SK-N-SH (cell line): Measurements from ENCODE around the gene IGSF9. TPM values are rescaled to one million over a fixed set of nuclear protein-coding genes. Genes with fewer than 3 reads are reported as not detected.

Experiments used
- CTCF ChIA-PET: fragments of 300-600, 350-600 bp; formaldehyde crosslinking; extraction: SDS; loops from one replicate; lab custom pipeline; 2021; lab: Yijun Ruan, JAX
- POLR2A ChIA-PET: fragments of 350-600 bp; sonication (Branson Sonifier 250); formaldehyde crosslinking; extraction: SDS; loops from one replicate; lab custom pipeline; 2020; ENCODE audit warnings: antibody characterized with exemption, inconsistent platforms; lab: Yijun Ruan, JAX
- DNase-seq: peaks from one replicate; pipeline ENCODE4 v3.0.0; 2012
- H2AFZ ChIP-seq: fragments of 200-600 bp; sonication (generic); 2 replicates; pipeline ENCODE4 v1.8.1; 2016; ENCODE audit warnings: antibody characterized with exemption, mild to moderate bottlenecking, low read depth
- H3F3A ChIP-seq: fragments of 200-600 bp; sonication (generic); replicated peaks from 2 replicates; pipeline ENCODE3; 2016; ENCODE audit warnings: antibody characterized with exemption, mild to moderate bottlenecking; ENCODE audit not compliant: insufficient read depth
- H3K27ac ChIP-seq, 2 experiments: fragments of 200-500 bp in 1 of 2; fragments of 200-600 bp in 1 of 2; sonication (Bioruptor generic) in 1 of 2; sonication (generic), shearing (Covaris generic) in 1 of 2; 2 replicates each; pipeline versions ENCODE4 v1.5.1 to v1.6.1; 2014 to 2016; ENCODE audit warnings: low read depth in 2 of 2, inconsistent platforms in 1 of 2, low read length in 1 of 2, mild to moderate bottlenecking in 1 of 2, mixed read lengths in 1 of 2
- H3K27me3 ChIP-seq: fragments of 200-600 bp; sonication (generic), shearing (Covaris generic); 2 replicates; pipeline ENCODE4 v1.6.1; 2016; ENCODE audit warnings: mixed run types; ENCODE audit not compliant: insufficient read depth
- H3K36me3 ChIP-seq, 2 experiments: fragments of 200-500 bp in 1 of 2; fragments of 200-600 bp in 1 of 2; sonication (Bioruptor generic) in 1 of 2; sonication (generic) in 1 of 2; replicated peaks in 1 of 2; 2 replicates each; pipeline versions ENCODE3 to v1.5.1; 2014 to 2016; ENCODE audit warnings: low read length in 1 of 2, mild to moderate bottlenecking in 1 of 2; ENCODE audit not compliant: insufficient read depth in 2 of 2, control insufficient read depth in 1 of 2
- H3K4me1 ChIP-seq, 2 experiments: fragments of 200-500 bp in 1 of 2; fragments of 200-600 bp in 1 of 2; sonication (Bioruptor generic) in 1 of 2; sonication (generic), shearing (Covaris generic) in 1 of 2; 2 replicates each; pipeline versions ENCODE4 v1.5.1 to v1.6.1; 2014 to 2016; ENCODE audit warnings: low read depth in 1 of 2, low read length in 1 of 2, mixed run types in 1 of 2; ENCODE audit not compliant: insufficient read depth in 2 of 2, control insufficient read depth in 1 of 2
- H3K4me2 ChIP-seq: fragments of 200-600 bp; sonication (generic), shearing (Covaris generic); 2 replicates; pipeline ENCODE4 v1.6.1; 2017; ENCODE audit warnings: mixed run types
- H3K4me3 ChIP-seq, 2 experiments: fragments of 200-500 bp in 1 of 2; fragments of 200-600 bp in 1 of 2; sonication (Bioruptor generic) in 1 of 2; sonication (generic), shearing (Covaris generic) in 1 of 2; 2 replicates each; pipeline versions ENCODE4 v1.5.1 to v1.8.1; 2014 to 2016; ENCODE audit warnings: low read depth in 2 of 2, inconsistent platforms in 1 of 2, low read length in 1 of 2, mild to moderate bottlenecking in 1 of 2, mixed read lengths in 1 of 2, moderate library complexity in 1 of 2
- H3K79me2 ChIP-seq: fragments of 200-600 bp; sonication (generic); 2 replicates; pipeline ENCODE4 v1.8.1; 2017; ENCODE audit warnings: mild to moderate bottlenecking; ENCODE audit not compliant: insufficient read depth
- H3K9ac ChIP-seq: fragments of 200-600 bp; sonication (generic); 2 replicates; pipeline ENCODE4 v1.6.1; 2017; ENCODE audit warnings: mixed run types
- H3K9me2 ChIP-seq: fragments of 200-600 bp; sonication (generic); 2 replicates; pipeline ENCODE4 v1.6.1; 2017; ENCODE audit warnings: mixed run types
- H3K9me3 ChIP-seq: fragments of 200-600 bp; sonication (generic); 2 replicates; pipeline ENCODE4 v1.6.1; 2017; ENCODE audit warnings: mixed run types, mild to moderate bottlenecking, moderate library complexity
- H4K20me1 ChIP-seq: fragments of 200-600 bp; sonication (generic); 2 replicates; pipeline ENCODE4 v1.6.1; 2017; ENCODE audit warnings: mild to moderate bottlenecking, mixed run types; ENCODE audit not compliant: insufficient read depth
- ELF1 ChIP-seq: IDR thresholded peaks from 2 replicates; pipeline ENCODE4 v1.4.0; 2012
- FOXM1 ChIP-seq: IDR thresholded peaks from 2 replicates; pipeline ENCODE4 v1.4.0; 2012; ENCODE audit warnings: low read depth, mild to moderate bottlenecking
- GATA2 ChIP-seq: sonication (generic); formaldehyde crosslinking; IDR thresholded peaks from 2 replicates; pipeline ENCODE4 v1.5.0; 2020; ENCODE audit warnings: mild to moderate bottlenecking, missing genetic modification reagents
- JUND ChIP-seq: IDR thresholded peaks from 2 replicates; pipeline ENCODE4 v1.4.0; 2012
- MEF2A ChIP-seq: IDR thresholded peaks from 2 replicates; pipeline ENCODE4 v1.4.0; 2012; ENCODE audit warnings: low read depth, borderline replicate concordance
- NFIC ChIP-seq: IDR thresholded peaks from 2 replicates; pipeline ENCODE4 v1.4.0; 2012; ENCODE audit warnings: borderline replicate concordance
- NRF1 ChIP-seq: IDR thresholded peaks from 2 replicates; pipeline ENCODE4 v1.6.1; 2012; ENCODE audit warnings: low read depth, mild to moderate bottlenecking, low read length
- PBX3 ChIP-seq: IDR thresholded peaks from 2 replicates; pipeline ENCODE4; 2012
- POLR2AphosphoS5 ChIP-seq: IDR thresholded peaks from 2 replicates; pipeline ENCODE4 v1.6.1; 2012; ENCODE audit warnings: low read depth, low read length
- RXRA ChIP-seq: IDR thresholded peaks from 2 replicates; pipeline ENCODE4 v1.4.0; 2012; ENCODE audit warnings: low read depth, mild to moderate bottlenecking, borderline replicate concordance
- SMC3 ChIP-seq: IDR thresholded peaks from 2 replicates; pipeline ENCODE4 v1.6.1; 2012; ENCODE audit warnings: low read depth, low read length, improper control_type of control experiment
- TAF1 ChIP-seq: IDR thresholded peaks from 2 replicates; pipeline ENCODE4 v1.6.1; 2012; ENCODE audit warnings: low read depth, mild to moderate bottlenecking, low read length, moderate library complexity, borderline replicate concordance
- USF1 ChIP-seq: IDR thresholded peaks from 2 replicates; pipeline ENCODE4 v1.4.0; 2012; ENCODE audit warnings: low read depth, borderline replicate concordance
- ZBTB33 ChIP-seq: IDR thresholded peaks from 2 replicates; pipeline ENCODE4 v1.4.0; 2012; ENCODE audit warnings: low read depth, borderline replicate concordance
- WGBS: methylation state at CpG from one replicate; pipeline ENCODE4 v1.1.6; 2017; ENCODE audit warnings: low lambda C conversion rate; 5-methylcytosine and 5-hydroxymethylcytosine counted together
- polyA plus RNA-seq, 3 experiments: library from polyadenylated mRNA; depleted of rRNA; stranded (reverse); fragments of >200 nt; gene quantifications; 2 replicates each; pipeline ENCODE4 v1.2.3, GENCODE V29; 2012
- TF ChIP-seq, protein P1 (sequence below): fragments of 200-600 bp; sonication (generic); IDR thresholded peaks from 2 replicates; pipeline ENCODE4 v1.6.1; 2017; ENCODE audit warnings: antibody characterized with exemption, mild to moderate bottlenecking, moderate library complexity
- TF ChIP-seq, protein P2 (sequence below): IDR thresholded peaks from 2 replicates; pipeline ENCODE4 v1.4.0; 2012; ENCODE audit warnings: low read depth

IGSF9 gene
- polyA plus RNA-seq, 1 of the 3 experiments (the other 2 are of a cell fraction): 2.4 TPM

DNA sequence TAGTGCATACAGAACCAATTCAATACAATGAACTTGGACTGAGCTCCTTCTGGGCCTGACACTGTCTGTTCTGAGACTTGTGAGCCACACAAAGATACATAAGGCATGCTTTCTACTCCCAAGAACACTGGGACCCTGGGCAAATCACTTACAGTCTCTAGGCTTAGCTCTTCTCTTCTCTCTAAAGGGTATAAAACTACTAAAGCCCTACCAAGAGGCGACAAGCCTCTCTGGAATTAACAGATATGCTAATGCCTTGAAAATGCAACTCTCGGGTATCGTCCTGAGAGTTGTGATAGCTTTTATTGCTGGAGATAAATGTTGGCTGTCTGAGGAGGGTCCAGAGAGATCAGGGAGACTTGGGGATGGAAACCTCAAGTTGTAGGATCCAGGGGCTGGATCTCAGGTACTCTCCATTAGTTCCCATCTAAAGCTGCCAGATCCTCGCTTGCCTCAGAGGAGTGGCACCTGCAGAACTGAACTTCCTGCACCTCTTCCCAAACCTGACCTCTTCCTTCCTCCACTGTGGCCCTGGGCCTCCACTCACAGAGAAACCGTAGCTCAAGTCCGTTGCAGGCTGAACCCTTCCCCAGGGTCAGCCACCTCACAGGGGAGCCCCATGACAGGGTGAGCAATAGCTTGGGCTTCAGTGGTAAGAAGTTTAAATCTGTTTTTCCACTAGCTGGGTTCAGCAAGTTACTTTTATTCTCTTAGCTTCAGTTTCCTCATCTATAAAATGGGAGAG lies 33.9 kb downstream of the IGSF9 start (continued):
- TF ChIP-seq SMC3 (no peak), JUND (no peak)

- no peaks in the 10 kb centered on the region for H4K20me1 ChIP-seq
- H3K27ac ChIP-seq: no peak overlapping the region
- H3F3A ChIP-seq: peaks cover 9% of the 10 kb centered on the region
- no peaks in the 10 kb centered on the region for H3K9me2 ChIP-seq
- DNase-seq: no peak
- H3K79me2 ChIP-seq: no peaks in the 10 kb centered on the region
- H3K36me3 ChIP-seq: no peaks in the 10 kb centered on the region
- no peak overlapping the region for H3K4me2 ChIP-seq
- 86% methylated on average over 5 of the region's 9 CpGs for WGBS
- H2AFZ ChIP-seq: no peak overlapping the region
- H3K9me3 ChIP-seq: no peaks in the 10 kb centered on the region
- TF ChIP-seq FOXM1 (no peak), JUND (no peak), NRF1 (no peak), MEF2A (no peak), ZBTB33 (no peak), NFIC (no peak), GATA2 (CRISPR knock-in tag) (no peak), POLR2AphosphoS5 (no peak), ELF1 (no peak), RXRA (no peak)
- no peak overlapping the region for H3K9ac ChIP-seq
- H3K4me3 ChIP-seq: no peak overlapping the region
- H3K27me3 ChIP-seq: no peaks in the 10 kb centered on the region
- CTCF ChIA-PET: interaction anchor here (0.7 to 1.4 kb wide), 5 partner anchors 13 to 100 kb away, joined by 3 to 4 read pairs (median 3); no protein-coding TSS in a partner anchor
- H3K4me1 ChIP-seq: peaks cover 12 to 35% of the 10 kb centered on the region in 2 experiments; a peak in 3 of 4 replicates
- POLR2A ChIA-PET: no interaction called here
Measured at GRCh38 chr1:159908031-159908940, 37.1 kb downstream of the IGSF9 start.

- Histone ChIP-seq H3K79me2 (no peaks in the 10 kb centered on the region), H3K4me3 (no peak overlapping the region), H3K9me2 (no peaks in the 10 kb centered on the region), H2AFZ (no peak overlapping the region), H3K9ac (no peak overlapping the region), H4K20me1 (no peaks in the 10 kb centered on the region), H3K9me3 (no peaks in the 10 kb centered on the region), H3K27me3 (no peaks in the 10 kb centered on the region), H3K4me1 (peaks cover 12 to 25% of the 10 kb centered on the region in 2 experiments; a peak in 3 of 4 replicates), H3F3A (peaks cover 6% of the 10 kb centered on the region), H3K36me3 (no peaks in the 10 kb centered on the region), H3K4me2 (no peak overlapping the region), H3K27ac (no peak overlapping the region)
- no peak for DNase-seq
- ChIA-PET CTCF (interaction anchor here (1.4 to 3.3 kb wide), 4 partner anchors 13 to 100 kb away, joined by 3 to 18 read pairs (median 4); no protein-coding TSS in a partner anchor), POLR2A (no interaction called here)
- whole genome bisulfite sequencing: 36% methylated on average over 1 of the region's 1 CpG
- no peak for TF ChIP-seq USF1
- TF ChIP-seq, protein P1, sequence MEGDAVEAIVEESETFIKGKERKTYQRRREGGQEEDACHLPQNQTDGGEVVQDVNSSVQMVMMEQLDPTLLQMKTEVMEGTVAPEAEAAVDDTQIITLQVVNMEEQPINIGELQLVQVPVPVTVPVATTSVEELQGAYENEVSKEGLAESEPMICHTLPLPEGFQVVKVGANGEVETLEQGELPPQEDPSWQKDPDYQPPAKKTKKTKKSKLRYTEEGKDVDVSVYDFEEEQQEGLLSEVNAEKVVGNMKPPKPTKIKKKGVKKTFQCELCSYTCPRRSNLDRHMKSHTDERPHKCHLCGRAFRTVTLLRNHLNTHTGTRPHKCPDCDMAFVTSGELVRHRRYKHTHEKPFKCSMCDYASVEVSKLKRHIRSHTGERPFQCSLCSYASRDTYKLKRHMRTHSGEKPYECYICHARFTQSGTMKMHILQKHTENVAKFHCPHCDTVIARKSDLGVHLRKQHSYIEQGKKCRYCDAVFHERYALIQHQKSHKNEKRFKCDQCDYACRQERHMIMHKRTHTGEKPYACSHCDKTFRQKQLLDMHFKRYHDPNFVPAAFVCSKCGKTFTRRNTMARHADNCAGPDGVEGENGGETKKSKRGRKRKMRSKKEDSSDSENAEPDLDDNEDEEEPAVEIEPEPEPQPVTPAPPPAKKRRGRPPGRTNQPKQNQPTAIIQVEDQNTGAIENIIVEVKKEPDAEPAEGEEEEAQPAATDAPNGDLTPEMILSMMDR: no peak
- TF ChIP-seq PBX3: no peak
- TF ChIP-seq, protein P2, sequence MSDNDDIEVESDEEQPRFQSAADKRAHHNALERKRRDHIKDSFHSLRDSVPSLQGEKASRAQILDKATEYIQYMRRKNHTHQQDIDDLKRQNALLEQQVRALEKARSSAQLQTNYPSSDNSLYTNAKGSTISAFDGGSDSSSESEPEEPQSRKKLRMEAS: no peak
- TF ChIP-seq TAF1: no peak
Measured at GRCh38 chr1:159906960-159907359, 38.5 kb downstream of the IGSF9 start.
